HG03432 (cell line): ENCODE results near the gene RNF43.

Source experiments
- ATAC-seq: cut with Tn5 transposase; IDR thresholded peaks from one replicate; pipeline ENCODE4 v1.9.1; 2021; ENCODE audit warnings: mild to moderate bottlenecking, moderate library complexity; ENCODE audit not compliant: unreplicated experiment

RNF43 gene

DNA sequence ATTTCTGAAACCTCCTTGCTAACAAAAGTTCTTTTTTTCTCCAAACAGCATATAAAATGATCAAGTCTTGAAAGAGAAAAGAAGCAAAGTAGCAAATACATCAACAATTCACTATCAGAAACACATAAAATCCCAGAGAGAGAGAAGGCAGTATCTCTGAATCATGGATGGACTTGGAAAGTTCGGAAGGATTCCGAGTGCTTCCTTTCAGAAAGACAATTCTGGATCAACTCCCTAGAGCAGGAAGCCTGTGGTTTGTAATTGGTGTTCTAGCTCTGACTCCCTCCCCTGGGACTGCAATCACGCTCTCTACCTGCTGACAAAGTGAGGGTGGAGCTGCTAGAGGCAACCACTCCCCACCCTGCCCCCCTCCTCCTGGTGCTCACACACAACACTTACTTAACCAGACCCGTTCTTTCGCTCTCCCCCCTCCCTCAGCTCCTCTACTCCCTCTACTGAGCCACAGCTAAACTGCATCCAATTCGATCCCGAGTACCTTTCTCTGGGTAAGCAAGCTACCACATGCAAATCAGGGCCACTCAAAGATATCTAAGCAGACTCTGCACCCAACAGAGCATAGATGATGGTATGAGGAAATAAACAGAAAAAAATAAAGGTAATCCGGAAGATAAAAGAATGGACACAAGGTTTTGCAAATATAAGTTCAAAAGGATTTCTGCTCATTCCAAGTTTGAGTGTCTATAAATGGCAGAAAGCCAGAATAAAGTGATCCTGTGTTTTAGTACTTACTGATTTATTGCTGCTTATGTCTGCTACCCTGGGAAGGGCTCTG lies at the start of gene RNF43:
RNF43 (minus strand) TSS at position 235 of the 793 bp plus-strand sequence. CDS start 1,957 bp downstream, outside the sequence.
- peak; percentile 95 for ATAC-seq

DNA sequence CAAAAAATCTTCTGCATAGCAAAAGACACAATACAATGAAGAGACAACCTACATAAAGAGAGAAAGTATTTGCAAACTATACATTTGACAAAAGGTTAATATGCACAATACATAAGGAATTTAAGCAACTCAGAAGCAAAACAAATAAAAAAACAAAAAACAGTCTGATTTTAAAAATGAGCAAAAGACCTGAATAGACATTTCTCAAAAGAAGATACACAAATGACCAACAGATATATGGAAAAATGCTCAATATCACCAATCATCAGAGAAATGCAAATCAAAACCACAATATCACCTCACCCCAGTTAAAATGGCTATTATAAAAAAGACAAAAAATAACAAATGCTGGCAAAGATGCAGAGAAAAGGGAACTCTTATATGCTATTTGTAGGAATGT lies 38.2 kb upstream of the RNF43 start:
- no peak for ATAC-seq

DNA sequence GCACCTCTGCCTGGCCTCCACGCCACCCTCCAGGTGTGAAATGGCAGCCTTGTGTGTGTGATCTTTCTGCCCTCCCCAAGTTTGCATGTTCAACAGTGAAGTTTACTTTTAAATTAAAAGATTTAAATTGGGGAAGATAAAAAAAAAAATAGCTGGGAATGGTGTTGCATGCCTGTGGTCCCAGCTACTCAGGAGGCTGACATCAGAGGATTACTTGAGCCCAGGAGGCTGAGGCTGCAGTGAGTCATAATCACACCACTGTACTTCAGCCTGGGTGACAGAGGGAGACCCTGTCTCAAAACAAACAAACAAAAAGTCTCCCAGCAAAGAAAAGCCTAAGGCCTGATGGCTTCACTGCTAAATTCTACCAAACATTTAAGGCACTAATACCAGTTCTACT lies 35.4 kb upstream of the RNF43 start:
- no peak for ATAC-seq

DNA sequence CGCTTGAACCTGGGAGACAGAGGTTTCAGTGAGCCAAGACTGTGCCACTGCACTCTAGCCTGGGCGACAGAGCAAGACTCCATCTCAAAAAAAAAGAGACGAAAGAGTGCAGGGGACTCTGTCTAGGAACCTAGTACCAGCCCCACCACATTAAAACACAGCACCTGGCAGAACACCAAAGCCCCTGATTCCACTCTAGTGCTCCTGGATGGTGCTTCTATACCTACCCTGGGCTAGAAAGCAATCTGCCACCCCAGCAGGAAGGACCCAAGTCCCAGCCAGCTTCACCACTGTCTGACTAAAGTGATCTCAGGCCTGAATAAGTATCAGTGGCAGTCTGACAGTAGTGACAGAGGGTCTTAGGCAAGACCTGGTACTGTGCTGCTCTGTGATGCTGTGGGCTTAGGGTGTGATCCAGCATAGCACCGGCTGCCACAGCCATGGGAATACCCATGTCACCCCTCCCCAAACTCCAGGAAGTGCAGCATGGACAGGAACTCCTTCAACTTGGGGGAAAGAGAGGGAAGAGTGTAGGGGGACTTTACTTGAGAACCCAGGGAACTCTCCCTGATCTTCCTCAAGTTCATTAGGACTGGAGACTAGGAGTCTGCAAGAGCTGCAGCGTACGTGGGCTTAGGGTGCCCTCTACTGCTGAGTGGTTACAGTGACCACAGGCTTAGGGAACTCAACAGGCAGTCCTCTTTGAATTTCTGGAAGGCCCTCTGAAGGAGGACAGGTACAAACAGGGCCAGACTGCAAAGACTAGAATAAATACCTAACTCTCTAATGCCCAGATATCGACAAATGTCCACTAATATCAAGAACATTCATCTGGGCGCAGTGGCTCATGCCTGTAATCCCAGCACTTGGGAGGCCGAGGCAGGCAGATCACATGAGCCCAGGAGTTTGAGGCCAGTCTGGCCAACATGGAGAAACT lies 30.0 kb upstream of the RNF43 start:
- no peak for ATAC-seq

DNA sequence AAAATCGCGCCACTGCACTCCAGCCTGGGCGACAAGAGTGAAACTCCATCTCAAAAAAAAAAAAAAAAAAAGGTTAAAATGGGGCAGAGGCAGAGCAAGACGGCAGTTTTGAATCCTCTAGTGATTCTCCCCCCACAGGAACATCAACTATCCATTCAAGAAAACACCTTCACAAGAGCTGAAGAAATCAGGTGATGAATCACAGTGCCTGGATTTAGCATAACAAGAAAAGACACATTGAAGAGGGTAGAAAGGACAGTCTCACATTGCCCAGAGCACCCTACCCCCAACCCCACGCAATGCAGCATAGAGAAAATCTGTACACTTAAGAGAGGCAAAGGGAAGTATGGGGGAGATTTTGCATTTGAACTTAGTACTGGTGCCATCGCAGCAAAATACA lies 28.8 kb upstream of the RNF43 start:
- no peak for ATAC-seq

DNA sequence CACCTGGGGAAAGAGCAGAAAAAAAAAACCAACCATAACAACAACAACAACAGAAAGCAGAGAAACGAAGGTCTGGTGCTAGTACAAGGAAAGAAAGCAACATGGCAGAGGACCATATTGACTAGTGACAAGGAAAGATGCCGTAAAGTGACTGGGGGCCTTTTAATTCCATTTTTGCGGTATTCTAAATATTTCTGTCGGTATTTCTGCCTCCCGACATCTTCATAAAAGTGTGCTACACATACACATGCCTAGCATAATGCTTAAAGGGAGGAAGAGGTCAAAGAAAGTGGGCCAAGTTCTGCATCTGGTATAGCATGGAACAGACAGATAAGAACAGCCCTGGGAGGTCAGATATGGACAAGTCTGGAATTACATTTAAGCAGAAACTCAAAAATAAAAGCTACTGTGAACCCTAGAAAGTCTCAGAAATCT lies 19.5 kb upstream of the RNF43 start:
- no peak for ATAC-seq

DNA sequence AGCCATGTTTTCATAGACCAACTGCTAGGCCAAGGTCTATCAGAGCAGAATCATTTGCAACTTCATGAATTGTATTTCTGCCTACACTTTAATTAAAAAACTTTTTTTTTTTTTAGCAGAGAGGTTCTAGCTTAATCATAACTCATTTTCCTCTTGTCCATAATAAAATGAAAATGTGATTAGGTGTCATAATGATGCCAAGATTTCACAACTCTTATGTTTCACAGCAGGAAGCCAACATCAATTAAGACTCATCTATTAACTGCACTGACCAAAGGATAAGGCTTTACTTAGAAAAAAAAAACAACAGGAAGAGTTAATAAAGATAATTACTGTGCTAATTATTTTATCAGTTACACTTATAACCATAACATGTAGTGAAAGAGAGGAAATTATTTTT lies 18.9 kb upstream of the RNF43 start:
- ATAC-seq = no peak

DNA sequence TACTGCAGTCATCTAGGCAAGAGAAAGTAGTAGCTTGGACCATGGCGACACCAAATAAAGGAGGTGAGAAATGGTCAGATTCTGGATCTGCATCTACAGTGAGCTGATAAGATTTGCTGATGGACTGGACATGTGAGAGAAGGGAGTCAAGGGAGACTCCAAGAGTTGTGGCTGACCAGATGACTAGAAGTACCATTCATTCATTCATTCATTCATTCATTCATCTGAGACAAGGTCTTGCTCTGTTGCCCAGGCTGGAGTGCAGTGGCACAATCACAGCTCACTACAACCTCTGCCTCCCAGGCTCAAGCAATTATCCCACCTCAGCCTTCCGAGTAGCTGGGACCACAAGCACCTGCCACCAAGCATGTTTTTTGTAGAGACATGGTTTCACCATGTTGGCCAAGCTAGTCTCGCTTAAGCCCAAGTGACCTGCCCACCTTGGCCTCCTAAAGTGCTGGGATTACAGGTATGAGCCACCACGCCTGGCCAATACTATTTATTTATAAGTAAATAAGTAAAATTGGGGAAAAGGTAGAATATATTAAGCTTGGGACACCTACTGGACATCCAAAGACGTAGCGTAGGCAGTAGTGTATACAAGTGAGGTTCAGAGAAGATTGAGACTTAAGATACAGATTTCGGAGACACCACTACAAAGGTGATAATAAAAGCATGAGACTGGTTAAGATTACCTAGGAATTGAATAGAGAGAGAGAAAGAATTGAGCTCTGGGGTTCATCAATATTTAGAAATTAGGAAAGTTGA lies 15.7 kb upstream of the RNF43 start:
- ATAC-seq = no peak

DNA sequence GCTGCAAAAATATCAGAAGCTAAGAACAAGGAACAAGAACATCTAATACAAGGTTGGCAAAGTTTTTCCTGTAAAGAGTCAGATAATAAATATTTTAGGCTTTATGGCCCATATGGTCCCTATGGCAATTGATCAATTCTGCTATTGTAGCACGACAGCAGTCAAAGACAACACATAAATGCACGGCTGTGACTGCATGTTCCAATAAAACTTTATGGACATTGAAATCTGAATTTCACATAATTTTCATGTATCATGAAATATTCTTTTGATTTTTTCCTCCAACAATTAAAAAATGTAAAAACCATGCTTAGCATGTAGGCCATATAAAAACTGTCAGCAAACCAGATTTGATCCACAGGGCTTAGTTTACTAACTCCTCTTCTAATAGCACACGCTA lies 10.5 kb upstream of the RNF43 start:
- no peak for ATAC-seq

DNA sequence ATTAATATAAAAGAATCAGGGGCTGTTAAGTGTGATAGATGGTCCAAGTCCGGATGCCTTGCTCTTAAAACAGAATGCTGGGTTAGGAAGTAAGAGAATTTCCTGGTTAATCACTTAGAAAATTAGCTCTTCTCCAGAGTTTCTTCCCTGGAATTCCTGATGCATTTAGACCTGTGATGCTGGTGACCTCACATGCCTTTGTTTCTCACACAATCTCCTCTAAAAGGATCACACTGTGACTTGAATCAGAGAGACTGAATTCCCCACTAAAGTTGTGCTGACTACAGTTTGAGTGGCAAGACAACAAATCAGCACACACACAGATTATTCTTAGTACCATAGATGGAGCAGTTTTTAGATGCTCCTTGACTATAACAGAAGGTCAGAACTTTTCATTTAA lies 4.4 kb upstream of the RNF43 start:
- ATAC-seq = no peak

DNA sequence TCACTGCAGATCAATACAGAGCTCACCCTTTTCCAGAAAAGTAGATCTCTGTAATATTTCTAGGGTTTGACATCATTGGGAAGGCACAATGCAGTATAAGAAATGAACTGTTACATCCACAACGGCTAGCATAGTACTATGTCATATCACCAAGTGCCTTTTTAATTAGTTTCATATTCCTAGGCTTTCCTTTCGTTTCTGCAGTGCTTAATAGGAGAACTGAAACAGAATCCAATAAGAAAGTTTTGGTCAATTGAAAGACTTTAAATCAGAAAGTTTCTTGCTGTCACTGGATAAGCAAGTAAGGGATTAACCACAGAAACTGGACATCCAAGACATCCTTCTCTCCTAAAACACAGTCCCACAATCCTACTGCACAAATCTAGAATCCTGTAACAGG lies 3.5 kb upstream of the RNF43 start:
- no peak for ATAC-seq

DNA sequence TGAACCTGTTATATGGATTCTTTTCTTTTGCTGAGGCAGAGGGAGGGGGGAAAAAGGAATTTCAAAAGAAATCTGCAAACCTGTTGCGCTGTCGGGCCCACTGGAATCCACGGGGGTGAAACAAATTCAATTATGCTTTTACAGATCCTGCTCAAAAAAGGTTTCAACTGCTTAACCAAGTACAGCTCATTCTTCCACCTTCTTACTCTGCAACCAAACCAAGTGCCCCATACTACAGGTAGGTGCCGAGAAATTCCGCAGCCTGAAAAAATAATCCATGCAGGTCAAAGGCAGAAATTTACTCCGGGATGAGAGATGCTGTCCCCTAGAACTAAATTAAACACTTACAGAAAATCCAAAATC lies 416 bp downstream of the RNF43 start:
- ATAC-seq = no peak

DNA sequence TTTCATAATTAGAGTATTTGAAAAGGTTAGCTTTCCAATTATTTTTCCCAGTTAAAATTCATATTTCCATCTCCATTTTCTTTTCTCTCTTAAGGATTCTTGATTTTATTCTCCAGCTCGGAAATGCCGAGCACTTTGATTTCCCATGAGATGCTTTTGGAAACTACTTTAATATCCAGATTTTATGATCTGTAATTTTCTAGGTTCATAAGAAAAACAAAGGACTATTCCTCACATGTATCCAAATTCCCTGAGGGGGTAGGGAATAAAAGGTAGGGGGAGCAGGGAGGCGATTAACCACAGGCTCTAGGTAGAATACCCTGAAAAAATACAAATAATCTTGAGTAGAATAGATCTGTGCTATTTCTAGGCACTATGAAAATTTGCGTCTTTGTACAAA lies 938 bp downstream of the RNF43 start:
- ATAC-seq = no peak

DNA sequence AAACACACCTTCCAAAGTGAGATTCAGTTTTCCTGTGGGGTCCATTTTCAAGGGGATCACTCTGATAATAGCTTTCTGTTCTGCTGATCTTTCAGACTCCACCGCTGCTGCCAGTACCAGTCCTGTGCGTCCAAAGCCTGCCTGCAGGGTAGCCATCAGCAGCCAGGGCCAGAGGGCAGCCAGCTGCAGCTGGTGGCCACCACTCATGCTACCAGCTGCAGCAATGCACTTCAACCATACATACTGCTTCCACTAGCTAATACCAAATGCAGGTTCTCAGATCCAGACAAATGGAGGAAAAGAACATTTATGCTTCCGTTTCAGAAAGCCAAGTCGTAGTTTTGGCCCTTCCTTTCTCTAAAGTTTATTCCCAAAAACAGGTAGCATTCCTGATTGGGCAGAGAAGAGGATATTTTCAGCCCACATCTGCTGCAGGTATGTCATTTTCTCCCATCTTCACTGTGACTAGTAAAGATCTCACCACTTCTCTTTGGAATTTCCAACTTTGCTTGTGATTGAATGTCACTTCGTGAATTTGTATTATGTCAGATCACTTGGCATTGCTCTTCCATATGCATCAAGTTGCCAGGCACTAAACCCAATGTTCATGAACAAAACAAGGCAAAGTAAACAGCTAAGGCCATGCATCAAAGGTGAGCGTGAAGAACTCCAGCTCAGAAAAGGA lies 1.8 kb downstream of the RNF43 start:
- no peak for ATAC-seq

DNA sequence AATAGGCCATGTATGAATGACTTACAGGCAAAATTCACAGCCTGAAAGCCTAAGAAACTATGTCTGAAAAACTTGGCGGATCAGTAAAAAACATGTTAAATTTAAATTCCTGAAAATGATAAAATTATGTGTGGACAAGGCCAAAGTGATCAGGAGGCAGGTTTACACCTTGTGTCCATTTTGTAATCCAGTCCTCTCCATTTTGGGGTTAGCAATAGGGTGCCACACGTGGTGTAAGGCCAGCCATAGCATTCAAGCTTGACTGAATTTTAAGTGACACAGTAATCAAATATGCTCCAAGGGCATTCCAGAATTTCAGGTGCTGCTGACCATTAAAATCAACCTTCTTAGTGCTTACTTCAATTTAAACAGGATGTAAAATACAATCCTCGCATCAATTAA lies 2.7 kb downstream of the RNF43 start:
- no peak for ATAC-seq

DNA sequence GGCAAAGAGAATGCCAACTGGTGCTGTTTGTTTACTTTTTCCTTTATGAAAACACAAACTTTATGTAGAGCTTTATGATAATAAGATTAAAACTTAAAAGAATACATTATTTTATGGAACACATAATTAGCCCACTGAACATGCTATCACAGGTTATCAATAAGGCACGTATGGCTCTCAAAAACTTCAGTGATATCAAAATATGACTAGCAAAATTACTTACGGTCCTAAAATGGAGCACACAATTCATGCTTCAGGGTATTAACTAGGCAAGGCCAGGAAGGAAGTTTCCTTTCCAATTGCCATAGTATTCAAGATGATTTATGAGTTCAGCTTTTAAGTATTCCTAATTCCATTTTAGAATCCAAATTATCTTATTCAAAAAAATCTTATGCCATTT lies 3.6 kb downstream of the RNF43 start:
- no peak for ATAC-seq

DNA sequence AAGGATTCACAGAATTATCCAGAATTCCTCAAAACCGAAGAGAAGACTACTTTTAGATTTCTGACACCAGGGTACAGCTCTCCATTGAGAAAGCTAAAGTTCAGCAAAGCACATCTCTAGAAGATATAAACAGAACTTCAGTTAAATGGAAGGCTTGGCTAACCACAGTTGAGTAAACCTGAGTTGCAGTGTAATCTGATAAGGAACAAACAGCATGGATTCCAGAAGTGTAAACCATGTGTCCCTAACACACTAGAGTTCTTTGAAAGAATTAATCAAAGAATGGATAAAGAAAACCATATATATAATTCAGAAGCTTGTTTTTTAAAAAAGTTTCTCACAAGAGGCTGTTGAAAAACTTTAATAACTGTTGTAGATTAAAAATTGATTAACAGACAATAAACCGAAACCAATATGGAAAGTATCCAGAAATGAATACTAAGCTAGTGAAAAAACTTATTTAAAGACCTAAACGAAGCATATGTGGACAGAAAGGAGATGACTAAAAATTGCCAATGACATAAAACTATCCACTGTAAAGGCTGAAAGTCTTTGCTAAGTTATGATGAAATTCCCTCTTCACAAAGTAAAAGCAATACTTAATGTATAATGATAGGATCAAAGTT lies 4.3 kb downstream of the RNF43 start:
- ATAC-seq = no peak

DNA sequence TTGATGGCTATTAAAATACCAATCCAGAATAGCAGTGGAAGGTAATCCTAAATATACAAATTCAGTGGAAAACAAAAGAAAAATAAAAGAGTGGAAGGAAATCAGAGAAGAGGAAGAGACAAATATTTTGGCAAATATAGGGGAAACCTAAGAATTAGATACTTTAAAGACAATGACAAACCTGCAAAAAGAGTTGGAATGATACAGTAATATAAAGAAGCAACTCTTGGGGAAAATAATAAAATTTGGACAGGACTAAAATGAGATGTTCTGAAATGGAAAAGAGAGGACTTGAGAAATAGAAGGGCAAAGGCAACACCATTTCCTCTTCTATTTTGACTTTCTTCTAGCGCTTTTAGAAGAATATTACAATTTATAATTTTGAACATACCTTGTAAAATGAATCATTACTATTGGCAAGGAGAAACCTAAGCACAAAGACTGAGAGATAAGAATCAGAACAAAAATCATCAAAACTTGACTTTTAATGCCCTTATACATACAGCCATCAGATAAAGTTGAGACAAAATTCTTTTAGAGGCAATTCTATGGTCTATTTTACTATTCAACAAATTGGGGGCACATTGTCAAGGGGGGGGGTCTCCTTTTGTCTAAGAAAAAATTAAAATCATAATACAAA lies 5.2 kb downstream of the RNF43 start:
- no peak for ATAC-seq

DNA sequence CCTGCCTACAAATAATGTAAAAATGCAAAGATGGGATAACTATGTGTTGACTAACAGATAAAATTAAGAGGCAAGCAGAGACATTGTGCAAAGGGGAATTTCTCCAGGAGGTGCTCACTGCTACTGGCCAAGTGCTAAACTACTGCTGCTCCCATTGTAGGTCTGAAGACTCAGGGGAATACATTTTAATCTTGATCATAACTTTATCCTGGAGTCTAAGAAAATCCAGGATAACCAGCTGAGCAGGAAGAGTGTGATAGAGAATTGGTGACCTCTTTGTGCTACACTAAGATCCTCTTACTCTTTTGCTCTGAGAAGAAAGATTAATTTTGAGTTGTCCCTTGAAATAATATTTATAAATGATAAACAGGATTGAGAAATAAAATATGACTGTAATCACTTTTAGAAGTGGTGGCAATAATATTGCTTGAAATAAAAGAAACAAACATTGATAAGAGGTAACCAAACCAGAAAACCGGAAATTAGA lies 5.9 kb downstream of the RNF43 start:
- ATAC-seq = no peak
